Glomerular visceral epithelial cell (primary cell): ENCODE results near the gene MTF2.
"Not testable (repeated sequence)": the region's sequence is repeated elsewhere in the genome, so short reads cannot be mapped to it uniquely, and the experiment has no call there.

Source experiments
- DNase-seq: peaks from one replicate; pipeline ENCODE4 v3.0.0-alpha.2; 2016; ENCODE audit errors: extremely low spot score

Gene MTF2

GRCh38 chr1:93142161-93142560 is 63.1 kb downstream of the MTF2 start:
- no peak for DNase-seq

GRCh38 chr1:93143136-93143535 is 64.1 kb downstream of the MTF2 start:
- DNase-seq, result no peak

GRCh38 chr1:93143769-93144168 is 64.7 kb downstream of the MTF2 start:
- DNase-seq, result no peak

- DNase-seq, result no peak
Measured at GRCh38 chr1:93148001-93148400, 68.9 kb downstream of the MTF2 start.

GRCh38 chr1:93150729-93151128 is 71.6 kb downstream of the MTF2 start:
- no peak for DNase-seq

- DNase-seq, result no peak
Measured at GRCh38 chr1:93151474-93151873, 72.4 kb downstream of the MTF2 start.

- no peak for DNase-seq
Measured at GRCh38 chr1:93152835-93153234, 73.8 kb downstream of the MTF2 start.

- no peak for DNase-seq
Measured at GRCh38 chr1:93154898-93155297, 75.8 kb downstream of the MTF2 start.

GRCh38 chr1:93155335-93155734 is 76.3 kb downstream of the MTF2 start:
- no peak for DNase-seq

- DNase-seq, result no peak
Measured at GRCh38 chr1:93159337-93159736, 80.3 kb downstream of the MTF2 start.

GRCh38 chr1:93163314-93163713 is 84.2 kb downstream of the MTF2 start:
- not testable (repeated sequence) for DNase-seq

- no peak for DNase-seq
Measured at GRCh38 chr1:93164816-93165215, 85.7 kb downstream of the MTF2 start.

- DNase-seq, result not testable (repeated sequence)
Measured at GRCh38 chr1:93165895-93166294, 86.8 kb downstream of the MTF2 start.

- DNase-seq, result no peak
Measured at GRCh38 chr1:93167006-93167405, 87.9 kb downstream of the MTF2 start.

GRCh38 chr1:93170141-93170678 is 91.1 kb downstream of the MTF2 start:
- DNase-seq, result not testable (repeated sequence)

- no peak for DNase-seq
Measured at GRCh38 chr1:93171549-93172034, 92.5 kb downstream of the MTF2 start.

- DNase-seq, result peak; percentile 21
Measured at GRCh38 chr1:93172778-93173177, 93.7 kb downstream of the MTF2 start.

GRCh38 chr1:93174638-93175037 is 95.6 kb downstream of the MTF2 start:
- DNase-seq, result not testable (repeated sequence)

GRCh38 chr1:93177991-93178390 is 98.9 kb downstream of the MTF2 start:
- DNase-seq, result peak; percentile 25

- DNase-seq, result peak; percentile 18
Measured at GRCh38 chr1:93178418-93178817, 99.3 kb downstream of the MTF2 start.

- DNase-seq, result peak; percentile 99
Measured at GRCh38 chr1:93179886-93180722, 101.0 kb downstream of the MTF2 start, which contains the start of gene TMED5. TSS of gene TMED5 (minus strand) at chr1:93180413. CDS start at chr1:93180242, 171 bp downstream.

GRCh38 chr1:93180723-93181613 is 101.9 kb downstream of the MTF2 start, which contains the start of gene CCDC18:
TSS of gene CCDC18 (plus strand) at chr1:93180724. CDS start at chr1:93183362, 2,638 bp downstream.
- DNase-seq, result peak; percentile 68
